Osteocyte (in vitro differentiated cells): Measurements from ENCODE around the gene TEC. TPM values are rescaled to one million over a fixed set of nuclear protein-coding genes. Genes with fewer than 3 reads are reported as not detected.

Experiments
- DNase-seq: peaks from one replicate; pipeline ENCODE4 v3.0.0; 2021; ENCODE audit warnings: mixed read lengths; ENCODE audit not compliant: unreplicated experiment; ENCODE audit errors: extremely low spot score
- H3K27ac Mint-ChIP-seq: one replicate; pipeline ENCODE4 v1.8.0; 2021; ENCODE audit warnings: mild to moderate bottlenecking, mixed read lengths; ENCODE audit not compliant: unreplicated experiment
- H3K27me3 Mint-ChIP-seq: one replicate; pipeline ENCODE4 v1.8.0; 2021; ENCODE audit warnings: mixed read lengths; ENCODE audit not compliant: unreplicated experiment
- H3K36me3 Mint-ChIP-seq: one replicate; pipeline ENCODE4 v1.8.0; 2021; ENCODE audit warnings: mixed read lengths; ENCODE audit not compliant: unreplicated experiment
- H3K4me1 Mint-ChIP-seq: one replicate; pipeline ENCODE4 v1.8.0; 2021; ENCODE audit warnings: mixed read lengths; ENCODE audit not compliant: unreplicated experiment
- H3K4me3 Mint-ChIP-seq: one replicate; pipeline ENCODE4 v1.8.0; 2021; ENCODE audit warnings: mild to moderate bottlenecking, moderate library complexity, mixed read lengths; ENCODE audit not compliant: unreplicated experiment
- H3K9me3 Mint-ChIP-seq: one replicate; pipeline ENCODE4 v1.8.0; 2021; ENCODE audit warnings: mixed read lengths; ENCODE audit not compliant: unreplicated experiment
- total RNA-seq: library from RNA; stranded (reverse); gene quantifications from 2 replicates; pipeline ENCODE4 v1.2.1, GENCODE V29; 2021
- TF ChIP-seq, protein P1 (sequence below): fragments of 200-600 bp; sonication (generic); IDR thresholded peaks from 2 replicates; pipeline ENCODE4 v1.5.0; 2021; ENCODE audit warnings: antibody characterized with exemption, mild to moderate bottlenecking, moderate library complexity

The TEC gene
- total RNA-seq, 1 donor from 2014 or later, result not detected

DNA sequence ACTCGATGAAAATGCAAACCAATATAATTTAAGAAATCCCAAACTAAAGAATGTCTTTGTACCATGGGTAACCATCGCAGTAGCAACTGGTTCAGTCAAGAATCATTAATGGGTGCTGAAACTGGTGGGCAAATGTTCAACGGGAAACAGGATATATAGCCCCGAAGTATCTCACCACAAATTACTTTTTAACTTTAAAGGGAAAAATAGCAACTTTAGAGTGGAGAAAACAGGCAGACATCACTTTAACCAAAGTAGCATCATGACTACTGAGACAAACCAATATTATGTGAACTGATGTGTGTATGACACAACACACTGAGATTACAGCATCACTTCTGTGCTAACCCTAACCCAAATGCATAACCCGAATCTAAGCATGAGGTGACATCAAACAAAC, 37.9 kb upstream of the TEC start:
- no peak overlapping the region for H3K27ac Mint-ChIP-seq
- H3K4me1 Mint-ChIP-seq, result peaks cover 5% of the 10 kb centered on the region
- H3K36me3 Mint-ChIP-seq, result no peaks in the 10 kb centered on the region
- TF ChIP-seq, protein P1, sequence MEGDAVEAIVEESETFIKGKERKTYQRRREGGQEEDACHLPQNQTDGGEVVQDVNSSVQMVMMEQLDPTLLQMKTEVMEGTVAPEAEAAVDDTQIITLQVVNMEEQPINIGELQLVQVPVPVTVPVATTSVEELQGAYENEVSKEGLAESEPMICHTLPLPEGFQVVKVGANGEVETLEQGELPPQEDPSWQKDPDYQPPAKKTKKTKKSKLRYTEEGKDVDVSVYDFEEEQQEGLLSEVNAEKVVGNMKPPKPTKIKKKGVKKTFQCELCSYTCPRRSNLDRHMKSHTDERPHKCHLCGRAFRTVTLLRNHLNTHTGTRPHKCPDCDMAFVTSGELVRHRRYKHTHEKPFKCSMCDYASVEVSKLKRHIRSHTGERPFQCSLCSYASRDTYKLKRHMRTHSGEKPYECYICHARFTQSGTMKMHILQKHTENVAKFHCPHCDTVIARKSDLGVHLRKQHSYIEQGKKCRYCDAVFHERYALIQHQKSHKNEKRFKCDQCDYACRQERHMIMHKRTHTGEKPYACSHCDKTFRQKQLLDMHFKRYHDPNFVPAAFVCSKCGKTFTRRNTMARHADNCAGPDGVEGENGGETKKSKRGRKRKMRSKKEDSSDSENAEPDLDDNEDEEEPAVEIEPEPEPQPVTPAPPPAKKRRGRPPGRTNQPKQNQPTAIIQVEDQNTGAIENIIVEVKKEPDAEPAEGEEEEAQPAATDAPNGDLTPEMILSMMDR, result no peak
- peaks cover 4% of the 10 kb centered on the region for H3K27me3 Mint-ChIP-seq
- H3K4me3 Mint-ChIP-seq, result no peak overlapping the region
- DNase-seq, result no peak
- no peaks in the 10 kb centered on the region for H3K9me3 Mint-ChIP-seq

- Mint-ChIP-seq H3K9me3 (no peaks in the 10 kb centered on the region), H3K27ac (no peak overlapping the region)
- TF ChIP-seq, protein P1, result no peak
Measured at GRCh38 chr4:48305508-48305907, 35.9 kb upstream of the TEC start.

DNA sequence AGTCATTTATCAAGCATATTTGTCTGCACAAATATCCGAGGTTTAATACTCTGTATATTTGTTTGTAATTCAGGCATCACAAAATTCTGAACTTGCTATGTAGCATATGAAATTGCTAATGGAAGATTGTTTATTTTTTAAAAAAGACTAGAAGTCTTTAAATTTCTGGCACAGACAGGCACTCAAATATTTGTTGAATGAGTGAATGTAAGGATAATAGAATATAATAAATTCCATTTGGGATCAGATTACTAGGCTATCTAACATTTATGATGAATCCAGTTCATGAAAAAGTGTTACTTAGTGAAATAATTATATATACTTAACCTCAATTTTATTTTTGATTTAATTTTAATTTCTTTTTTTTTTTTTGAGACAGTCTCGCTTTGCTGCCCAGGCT, 30.4 kb upstream of the TEC start:
- TF ChIP-seq, protein P1, result no peak
- no peaks in the 10 kb centered on the region for H3K9me3 Mint-ChIP-seq
- DNase-seq, result no peak
- peaks cover 17% of the 10 kb centered on the region for H3K4me1 Mint-ChIP-seq
- no peak overlapping the region for H3K27ac Mint-ChIP-seq
- H3K27me3 Mint-ChIP-seq, result peaks cover 4% of the 10 kb centered on the region
- no peaks in the 10 kb centered on the region for H3K36me3 Mint-ChIP-seq
- H3K4me3 Mint-ChIP-seq, result no peak overlapping the region

More at GRCh38 chr4:48305508-48305907, 35.9 kb upstream of the TEC start:
- no peak for DNase-seq
- Mint-ChIP-seq H3K4me3 (no peak overlapping the region), H3K36me3 (no peaks in the 10 kb centered on the region), H3K4me1 (peaks cover 3% of the 10 kb centered on the region), H3K27me3 (peaks cover 4% of the 10 kb centered on the region)

DNA sequence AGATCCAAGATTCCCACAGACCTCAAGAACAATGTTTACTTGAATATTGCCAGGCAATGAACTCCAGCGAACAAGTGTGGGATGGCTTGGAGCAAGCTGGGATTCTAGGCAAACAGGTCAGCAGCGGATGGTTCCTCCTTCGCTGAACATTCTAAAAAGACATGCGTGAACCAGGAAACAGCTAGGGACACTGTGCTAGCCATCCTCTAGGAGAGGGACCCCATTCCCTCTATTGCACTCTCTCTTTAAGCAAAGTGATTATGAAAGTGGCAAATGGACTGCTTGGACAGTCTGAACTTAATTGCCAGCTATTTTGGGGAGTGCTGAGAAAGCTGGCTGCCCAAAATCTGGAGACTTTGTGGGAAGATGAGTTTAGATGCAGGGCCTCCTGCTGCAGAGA, 29.9 kb upstream of the TEC start:
- Mint-ChIP-seq H3K27me3 (no peaks in the 10 kb centered on the region), H3K36me3 (no peaks in the 10 kb centered on the region), H3K4me3 (no peak overlapping the region), H3K9me3 (no peaks in the 10 kb centered on the region), H3K27ac (no peak overlapping the region), H3K4me1 (peaks cover 17% of the 10 kb centered on the region)
- TF ChIP-seq, protein P1, result no peak
- no peak for DNase-seq

GRCh38 chr4:48297256-48297846, 27.7 kb upstream of the TEC start:
- TF ChIP-seq, protein P1, result no peak
- Mint-ChIP-seq H3K4me1 (peaks cover 17% of the 10 kb centered on the region), H3K27ac (no peak overlapping the region), H3K36me3 (no peaks in the 10 kb centered on the region), H3K4me3 (no peak overlapping the region), H3K9me3 (no peaks in the 10 kb centered on the region), H3K27me3 (no peaks in the 10 kb centered on the region)
- DNase-seq, result no peak
